H1 (cell line): Measurements from ENCODE around the gene MAP4K4. TPM values are rescaled to one million over a fixed set of nuclear protein-coding genes. Genes with fewer than 3 reads are reported as not detected.

Experiments
- CTCF ChIA-PET: fragments of 300-600 bp; sonication (Branson Sonifier 250); formaldehyde crosslinking; loops from one replicate; lab custom pipeline; 2021; ENCODE audit not compliant: partially characterized antibody; lab: Charles Lee
- POLR2A ChIA-PET: fragments of 300-600 bp; sonication (Branson Sonifier 250); formaldehyde crosslinking; loops from one replicate; lab custom pipeline; 2021; ENCODE audit warnings: inconsistent platforms; ENCODE audit not compliant: partially characterized antibody; lab: Charles Lee
- DNase-seq, 2 experiments: peaks; one replicate each; pipeline versions ENCODE4 v3.0.0 to v3.0.0-alpha.2; 2010 to 2022; ENCODE audit warnings: low spot score in 2 of 2, low read depth in 1 of 2, mixed read lengths in 1 of 2
- FAIRE-seq: peaks from 2 replicates; lab custom pipeline; 2011; peaks lifted over from hg19 to GRCh38; lab: Jason Lieb, UNC
- H2AFZ ChIP-seq: 2 replicates; pipeline ENCODE4 v1.8.1; 2012; ENCODE audit warnings: low read length, inconsistent platforms
- H2AK5ac ChIP-seq: 2 replicates; pipeline ENCODE4 v1.6.1; 2013; ENCODE audit warnings: low read depth, low read length
- H2BK120ac ChIP-seq: replicated peaks from 2 replicates; pipeline ENCODE3; 2013; ENCODE audit warnings: low read depth, low read length, inconsistent platforms
- H2BK12ac ChIP-seq: 2 replicates; pipeline ENCODE4 v1.6.1; 2013; ENCODE audit warnings: low read depth, low read length
- H2BK15ac ChIP-seq: 2 replicates; pipeline ENCODE4 v1.6.1; 2013; ENCODE audit warnings: low read length
- H2BK20ac ChIP-seq: 2 replicates; pipeline ENCODE4 v1.6.1; 2013; ENCODE audit warnings: low read length
- H2BK5ac ChIP-seq: 2 replicates; pipeline ENCODE4 v1.6.1; 2013; ENCODE audit warnings: low read depth, low read length
- H3K14ac ChIP-seq: 2 replicates; pipeline ENCODE4 v1.6.1; 2013; ENCODE audit warnings: inconsistent platforms; ENCODE audit not compliant: insufficient read length
- H3K18ac ChIP-seq: 2 replicates; pipeline ENCODE4 v1.6.1; 2013; ENCODE audit warnings: low read length; ENCODE audit errors: extremely low read depth
- H3K23ac ChIP-seq: 2 replicates; pipeline ENCODE4 v1.6.1; 2013; ENCODE audit warnings: inconsistent platforms; ENCODE audit not compliant: insufficient read length
- H3K23me2 ChIP-seq: 2 replicates; pipeline ENCODE4 v1.6.1; 2013; ENCODE audit warnings: low read depth, low read length
- H3K27ac ChIP-seq: 2 replicates; pipeline ENCODE4 v1.6.1; 2011; ENCODE audit warnings: low read depth, low read length, inconsistent platforms
- H3K27me3 ChIP-seq, 4 experiments: replicated peaks in 1 of 4; 1 replicate in 1 of 4; 2 replicates in 3 of 4; pipeline versions ENCODE4 v1.6.1 to v1.8.1; 2011 to 2013; ENCODE audit warnings: low read length in 3 of 4, mild to moderate bottlenecking in 3 of 4, inconsistent platforms in 2 of 4, mixed read lengths in 2 of 4, moderate library complexity in 1 of 4; ENCODE audit not compliant: control insufficient read depth in 3 of 4, insufficient read depth in 3 of 4; ENCODE audit errors: extremely low read depth in 1 of 4
- H3K36me3 ChIP-seq, 4 experiments: 2 replicates each; pipeline versions ENCODE4 v1.6.1 to v1.8.1; 2011 to 2013; ENCODE audit warnings: mild to moderate bottlenecking in 4 of 4, low read length in 3 of 4, moderate library complexity in 2 of 4, control low read depth in 1 of 4, inconsistent platforms in 1 of 4; ENCODE audit not compliant: insufficient read depth in 4 of 4, control insufficient read depth in 2 of 4
- H3K4ac ChIP-seq: replicated peaks from 2 replicates; pipeline ENCODE3; 2013; ENCODE audit warnings: low read length, low read depth, mixed read lengths, inconsistent platforms; ENCODE audit not compliant: insufficient read length
- H3K4me1 ChIP-seq, 4 experiments: replicated peaks in 1 of 4; 1 replicate in 1 of 4; 2 replicates in 3 of 4; pipeline versions ENCODE4 v1.6.1 to v1.8.1; 2011 to 2013; ENCODE audit warnings: low read length in 3 of 4, inconsistent platforms in 2 of 4, mixed read lengths in 1 of 4; ENCODE audit not compliant: insufficient read depth in 4 of 4, control insufficient read depth in 3 of 4
- H3K4me2 ChIP-seq, 2 experiments: 2 replicates each; pipeline versions ENCODE4 v1.6.1 to v1.8.1; 2011 to 2013; ENCODE audit warnings: low read depth in 2 of 2, low read length in 2 of 2, control low read depth in 1 of 2, inconsistent platforms in 1 of 2, mild to moderate bottlenecking in 1 of 2; ENCODE audit not compliant: insufficient read depth in 1 of 2
- H3K4me3 ChIP-seq, 4 experiments: fragments of 200-600, 300-600 bp in 1 of 4; sonication (generic), shearing (Covaris generic), sonication (Bioruptor Twin) in 1 of 4; 2 replicates each; pipeline versions ENCODE4 v1.5.1 to v1.8.1; 2011 to 2016; ENCODE audit warnings: low read length in 4 of 4, low read depth in 3 of 4, control low read depth in 2 of 4, inconsistent platforms in 2 of 4, mild to moderate bottlenecking in 2 of 4, mixed read lengths in 1 of 4, moderate library complexity in 1 of 4; ENCODE audit not compliant: insufficient read depth in 2 of 4; ENCODE audit errors: extremely low read depth in 1 of 4
- H3K56ac ChIP-seq: replicated peaks from 2 replicates; pipeline ENCODE3; 2013; ENCODE audit warnings: low read depth, mild to moderate bottlenecking, mixed read lengths, low read length, inconsistent platforms; ENCODE audit not compliant: insufficient read length
- H3K79me1 ChIP-seq: 2 replicates; pipeline ENCODE4 v1.6.1; 2013; ENCODE audit warnings: low read depth, low read length, control low read depth
- H3K79me2 ChIP-seq, 2 experiments: 2 replicates each; pipeline versions ENCODE4 v1.6.1 to v1.8.1; 2012 to 2013; ENCODE audit warnings: low read length in 2 of 2, mild to moderate bottlenecking in 2 of 2, inconsistent platforms in 1 of 2; ENCODE audit not compliant: insufficient read depth in 2 of 2, control insufficient read depth in 1 of 2
- H3K9ac ChIP-seq, 4 experiments: replicated peaks in 1 of 4; 1 replicate in 1 of 4; 2 replicates in 3 of 4; pipeline versions ENCODE4 v1.6.1 to v1.8.1; 2011 to 2013; ENCODE audit warnings: low read depth in 3 of 4, low read length in 3 of 4, control low read depth in 2 of 4, mild to moderate bottlenecking in 2 of 4, moderate library complexity in 2 of 4, inconsistent platforms in 1 of 4; ENCODE audit errors: extremely low read depth in 1 of 4
- H3K9me3 ChIP-seq, 2 experiments: 2 replicates each; pipeline versions ENCODE4 v1.6.1 to v1.8.1; 2012 to 2013; ENCODE audit warnings: mild to moderate bottlenecking in 2 of 2, moderate library complexity in 2 of 2, control low read depth in 1 of 2, inconsistent platforms in 1 of 2, low read depth in 1 of 2, low read length in 1 of 2, mixed read lengths in 1 of 2; ENCODE audit not compliant: insufficient read depth in 2 of 2
- H4K20me1 ChIP-seq, 2 experiments: replicated peaks in 1 of 2; 2 replicates each; pipeline versions ENCODE3 to v1.8.1; 2011 to 2013; ENCODE audit warnings: inconsistent platforms in 2 of 2, low read length in 2 of 2, mild to moderate bottlenecking in 1 of 2; ENCODE audit not compliant: insufficient read depth in 2 of 2, control insufficient read depth in 1 of 2
- H4K5ac ChIP-seq: 2 replicates; pipeline ENCODE4 v1.6.1; 2013; ENCODE audit warnings: low read length, low read depth, mixed read lengths, inconsistent platforms; ENCODE audit not compliant: insufficient read length
- H4K8ac ChIP-seq: 2 replicates; pipeline ENCODE4 v1.8.0; 2013; ENCODE audit warnings: mild to moderate bottlenecking, moderate library complexity, low read length, inconsistent platforms; ENCODE audit not compliant: insufficient read depth; ENCODE audit errors: extremely low read depth
- H4K91ac ChIP-seq: replicated peaks from 2 replicates; pipeline ENCODE3; 2013; ENCODE audit warnings: low read length, mixed read lengths, inconsistent platforms; ENCODE audit not compliant: insufficient read length
- BRCA1 ChIP-seq: IDR thresholded peaks from 2 replicates; pipeline ENCODE4 v1.6.1; 2012; ENCODE audit warnings: low read depth, low read length, improper control_type of control experiment
- CEBPB ChIP-seq: IDR thresholded peaks from 2 replicates; pipeline ENCODE4 v1.6.1; 2012; ENCODE audit warnings: low read depth, low read length
- HDAC6 ChIP-seq: IDR thresholded peaks from one replicate; pipeline ENCODE4 v1.7.1; 2012; ENCODE audit warnings: low read depth, mild to moderate bottlenecking, inconsistent platforms, low read length, moderate library complexity
- MAX ChIP-seq: IDR thresholded peaks from 2 replicates; pipeline ENCODE4 v1.6.1; 2012; ENCODE audit warnings: inconsistent platforms
- POLR2A ChIP-seq, 2 experiments: IDR thresholded peaks; 1 replicate in 1 of 2; 2 replicates in 1 of 2; pipeline ENCODE4 v1.6.1; 2011; ENCODE audit warnings: low read depth in 2 of 2, low read length in 2 of 2, mild to moderate bottlenecking in 2 of 2; ENCODE audit errors: control extremely low read depth in 1 of 2
- WGBS, 2 experiments: shearing (Covaris generic) in 1 of 2; methylation state at CpG; one replicate each; pipeline versions ENCODE4 v1.1.6 to v1.1.7; 2013 to 2015; ENCODE audit warnings: low lambda C conversion rate in 2 of 2, mixed read lengths in 2 of 2, inconsistent platforms in 1 of 2, low coverage in 1 of 2, missing lambda C conversion rate in 1 of 2; ENCODE audit not compliant: insufficient replicate concordance in 2 of 2, insufficient coverage in 1 of 2, insufficient read length in 1 of 2; ENCODE audit errors: extremely low coverage in 1 of 2, missing lambda C conversion rate in 1 of 2; 5-methylcytosine and 5-hydroxymethylcytosine counted together
- polyA plus RNA-seq, 7 experiments: library from polyadenylated mRNA; depleted of rRNA in 3 of 7; stranded (reverse) in 5 of 7; unstranded in 2 of 7; fragments of >200 nt in 5 of 7; fragments of 200-250 nt in 2 of 7; gene quantifications; 1 replicate in 5 of 7; 2 replicates in 1 of 7; 4 replicates in 1 of 7; pipeline versions ENCODE4 v1.2.1 to v1.2.3, GENCODE V29; 2011 to 2013; ENCODE audit warnings: missing spikeins in 2 of 7, mixed read lengths in 2 of 7
- total RNA-seq: library from RNA; stranded (reverse); fragmentation: NEBNext Ultra II Directional; extraction: Animal tissue kit (Norgen Biotek cat#: 25700); gene quantifications from 2 replicates; pipeline ENCODE4 v1.2.1, GENCODE V29; 2021

The MAP4K4 gene
- total and polyA plus RNA-seq, 2 of the 8 experiments (the other 6 are each of a cell fraction or from before 2014, with no cell fraction given) = 53.2 to 138 TPM

DNA sequence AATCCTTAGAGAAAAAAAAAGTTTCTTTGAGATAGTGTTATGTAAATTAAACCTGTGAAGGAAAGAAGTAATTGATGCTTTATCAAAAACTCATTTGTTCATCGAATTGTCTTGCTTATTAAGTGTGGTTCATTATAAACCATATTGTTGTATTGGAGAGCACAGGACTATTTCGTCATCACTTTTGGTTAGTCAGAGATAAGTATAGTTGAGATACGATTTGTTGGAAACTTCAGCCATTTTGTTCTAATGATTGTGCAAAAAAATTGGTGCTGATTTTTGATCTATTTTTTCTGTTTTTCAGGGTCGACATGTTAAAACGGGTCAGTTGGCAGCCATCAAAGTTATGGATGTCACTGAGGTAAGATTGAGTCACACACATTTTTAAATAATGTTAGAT, 92.9 kb downstream of the MAP4K4 start:
- no peaks in the 10 kb centered on the region for H3K9me3 ChIP-seq
- peaks cover 12 to 14% of the 10 kb centered on the region in 2 experiments for H4K20me1 ChIP-seq
- H4K5ac ChIP-seq = no peak overlapping the region
- POLR2A ChIA-PET = no interaction called here
- H3K79me2 ChIP-seq = peaks cover 5 to 85% of the 10 kb centered on the region in 2 experiments; a peak in 3 of 4 replicates
- H3K9ac ChIP-seq = no peak overlapping the region
- H2BK120ac ChIP-seq = no peak overlapping the region
- H3K23ac ChIP-seq = no peak overlapping the region
- no peak overlapping the region for H2BK12ac ChIP-seq
- CTCF ChIA-PET = no interaction called here
- H2BK5ac ChIP-seq = no peak overlapping the region
- H3K23me2 ChIP-seq = no peaks in the 10 kb centered on the region
- H3K27ac ChIP-seq = no peak overlapping the region
- H4K8ac ChIP-seq = no peak overlapping the region
- DNase-seq = no peak
- no peak for FAIRE-seq
- no peak overlapping the region for H4K91ac ChIP-seq
- 88% methylated on average over 5 of the region's 5 CpGs; no CpG with 5 or more reads in 1 of the 2 experiments for WGBS, 2 experiments
- H3K36me3 ChIP-seq = no peaks in the 10 kb centered on the region; a peak in 2 of 8 replicates
- H2BK15ac ChIP-seq = no peak overlapping the region
- H3K56ac ChIP-seq = no peak overlapping the region
- no peak overlapping the region for H3K14ac ChIP-seq
- no peak overlapping the region for H2AK5ac ChIP-seq
- H3K4ac ChIP-seq = no peak overlapping the region
- H3K4me1 ChIP-seq = peaks cover 0 to 10% (median 3%) of the 10 kb centered on the region in 4 experiments; a peak in 3 of 7 replicates
- H3K4me3 ChIP-seq = no peak overlapping the region
- peaks cover 2% of the 10 kb centered on the region; the same call in 1 of the 2 replicates for H3K79me1 ChIP-seq
- no peak overlapping the region for H3K18ac ChIP-seq
- H3K4me2 ChIP-seq = no peak overlapping the region
- H2AFZ ChIP-seq = no peak overlapping the region
- TF ChIP-seq CEBPB = no peak
- TF ChIP-seq HDAC6 = no peak
- TF ChIP-seq MAX = no peak
- no peak for TF ChIP-seq BRCA1
- no peak for TF ChIP-seq POLR2A (IDR thresholded peaks at IDR 0.05; ENCODE audit: control extremely low read depth in 1 of 2, low read depth in 2 of 2, low read length in 2 of 2)
- H2BK20ac ChIP-seq = no peak overlapping the region
- no peaks in the 10 kb centered on the region for H3K27me3 ChIP-seq
